HepG2 (cell line): Measurements from ENCODE around the gene STIP1. TPM values are rescaled to one million over a fixed set of nuclear protein-coding genes. Genes with fewer than 3 reads are reported as not detected.

Experiments used
- CBX1 ChIP-seq: IDR thresholded peaks from one replicate; pipeline ENCODE4 v1.6.1; 2016; ENCODE audit warnings: antibody characterized with exemption, low read depth
- CSRNP2 ChIP-seq: sonication (generic); formaldehyde crosslinking; conservative IDR thresholded peaks from 2 replicates; pipeline ENCODE4 v1.8.0; 2022; ENCODE audit warnings: low read depth, missing genetic modification reagents
- ELF4 ChIP-seq: sonication (generic); formaldehyde crosslinking; IDR thresholded peaks from 2 replicates; pipeline ENCODE4 v1.5.0; 2020; ENCODE audit warnings: missing genetic modification reagents, mild to moderate bottlenecking, moderate library complexity, borderline replicate concordance
- GLI4 ChIP-seq: sonication (generic); formaldehyde crosslinking; IDR thresholded peaks from 2 replicates; pipeline ENCODE4 v1.5.1; 2020; ENCODE audit warnings: missing genetic modification reagents, mild to moderate bottlenecking, moderate library complexity, borderline replicate concordance
- KLF11 ChIP-seq: IDR thresholded peaks from 2 replicates; pipeline ENCODE4 v1.6.1; 2016; ENCODE audit warnings: missing compliant biosample characterization
- MYC ChIP-seq: sonication (generic); formaldehyde crosslinking; IDR thresholded peaks from 2 replicates; pipeline ENCODE4 v1.9.0; 2021; ENCODE audit warnings: missing genetic modification reagents, borderline replicate concordance
- NFKB2 ChIP-seq: sonication (generic); formaldehyde crosslinking; IDR thresholded peaks from 2 replicates; pipeline ENCODE4 v1.4.0; 2020; ENCODE audit warnings: missing genetic modification reagents, borderline replicate concordance
- POLR2AphosphoS5 ChIP-seq: IDR thresholded peaks from 2 replicates; pipeline ENCODE4 v1.6.1; 2012; ENCODE audit warnings: low read depth, low read length
- TOPORS ChIP-seq: sonication (generic); formaldehyde crosslinking; IDR thresholded peaks from 2 replicates; pipeline ENCODE4 v1.8.0; 2023; ENCODE audit warnings: mild to moderate bottlenecking, missing genetic modification reagents
- TSC22D2 ChIP-seq: sonication (generic); formaldehyde crosslinking; IDR thresholded peaks from 2 replicates; pipeline ENCODE4 v1.5.1; 2020; ENCODE audit warnings: missing genetic modification reagents, mild to moderate bottlenecking, borderline replicate concordance
- YEATS4 ChIP-seq: sonication (generic); formaldehyde crosslinking; IDR thresholded peaks from 2 replicates; pipeline ENCODE4 v1.4.0; 2020; ENCODE audit warnings: missing genetic modification reagents, borderline replicate concordance
- ZNF18 ChIP-seq: sonication (generic); formaldehyde crosslinking; IDR thresholded peaks from 2 replicates; pipeline ENCODE4 v1.8.0; 2022; ENCODE audit warnings: mild to moderate bottlenecking, missing genetic modification reagents; ENCODE audit not compliant: insufficient replicate concordance
- ZNF367 ChIP-seq: sonication (generic); formaldehyde crosslinking; IDR thresholded peaks from 2 replicates; pipeline ENCODE4 v1.4.0; 2020; ENCODE audit warnings: missing genetic modification reagents, borderline replicate concordance
- ZNF382 ChIP-seq: sonication (generic); formaldehyde crosslinking; IDR thresholded peaks from 2 replicates; pipeline ENCODE4 v1.5.0; 2020; ENCODE audit warnings: missing genetic modification reagents, mild to moderate bottlenecking, borderline replicate concordance
- ZNF614 ChIP-seq: IDR thresholded peaks from 2 replicates; pipeline ENCODE4 v1.6.1; 2018; ENCODE audit warnings: missing biosample characterization, missing genetic modification reagents, inconsistent platforms, borderline replicate concordance
- ZNF850 ChIP-seq: sonication (generic); formaldehyde crosslinking; conservative IDR thresholded peaks from 2 replicates; pipeline ENCODE4 v1.9.0; 2021; ENCODE audit warnings: mild to moderate bottlenecking, missing genetic modification reagents
- ZSCAN20 ChIP-seq: sonication (generic); formaldehyde crosslinking; IDR thresholded peaks from 2 replicates; pipeline ENCODE4 v1.4.0; 2020; ENCODE audit warnings: missing genetic modification reagents, mild to moderate bottlenecking, borderline replicate concordance
- ZXDC ChIP-seq: sonication (generic); formaldehyde crosslinking; IDR thresholded peaks from 2 replicates; pipeline ENCODE4 v1.5.0; 2020; ENCODE audit warnings: mild to moderate bottlenecking, missing genetic modification reagents
- polyA plus RNA-seq, 8 experiments: library from polyadenylated mRNA; depleted of rRNA in 3 of 8; stranded (reverse) in 7 of 8; unstranded in 1 of 8; fragments of >200 nt; fragmentation: Illumina TruSeq in 4 of 8; extraction: Trizol in 4 of 8; gene quantifications; 2 replicates each; pipeline versions ENCODE4 v1.2.1 to v1.2.3, GENCODE V29; 2011 to 2016; ENCODE audit warnings: low read depth in 4 of 8, missing spikeins in 1 of 8, mixed read lengths in 1 of 8; ENCODE audit not compliant: insufficient read depth in 1 of 8
- total RNA-seq, 5 experiments: library from RNA; depleted of rRNA; stranded (reverse); fragments of >200 nt; fragmentation: Illumina TruSeq; extraction: Trizol; gene quantifications; 2 replicates each; pipeline ENCODE4 v1.2.3, GENCODE V29; 2016; ENCODE audit warnings: low read depth in 1 of 5
- TF ChIP-seq, protein P1 (sequence below): sonication (generic); formaldehyde crosslinking; IDR thresholded peaks from 2 replicates; pipeline ENCODE4 v1.5.0; 2020; ENCODE audit warnings: missing genetic modification reagents
- TF ChIP-seq, protein P2 (sequence below): sonication (generic); formaldehyde crosslinking; IDR thresholded peaks from 2 replicates; pipeline ENCODE4 v1.4.0; 2020; ENCODE audit warnings: missing genetic modification reagents

Gene STIP1
- total and polyA plus RNA-seq, 2 of the 13 experiments (the other 11 are each of a cell fraction or from before 2014, with no cell fraction given), result 81.1 to 217 TPM

- TF ChIP-seq, protein P1, sequence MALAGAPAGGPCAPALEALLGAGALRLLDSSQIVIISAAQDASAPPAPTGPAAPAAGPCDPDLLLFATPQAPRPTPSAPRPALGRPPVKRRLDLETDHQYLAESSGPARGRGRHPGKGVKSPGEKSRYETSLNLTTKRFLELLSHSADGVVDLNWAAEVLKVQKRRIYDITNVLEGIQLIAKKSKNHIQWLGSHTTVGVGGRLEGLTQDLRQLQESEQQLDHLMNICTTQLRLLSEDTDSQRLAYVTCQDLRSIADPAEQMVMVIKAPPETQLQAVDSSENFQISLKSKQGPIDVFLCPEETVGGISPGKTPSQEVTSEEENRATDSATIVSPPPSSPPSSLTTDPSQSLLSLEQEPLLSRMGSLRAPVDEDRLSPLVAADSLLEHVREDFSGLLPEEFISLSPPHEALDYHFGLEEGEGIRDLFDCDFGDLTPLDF (CRISPR knock-in tag), result peak; percentile 59; the same call in 1 of the 2 replicates
- TF ChIP-seq GLI4 (CRISPR knock-in tag) (peak; percentile 68; the same call in 1 of the 2 replicates), KLF11 (no peak), ELF4 (no peak), ZXDC (no peak), ZNF18 (CRISPR knock-in tag) (peak; percentile 20), POLR2AphosphoS5 (peak; percentile 92), ZNF367 (no peak), TSC22D2 (CRISPR knock-in tag) (no peak), MYC (CRISPR knock-in tag) (peak; percentile 76), ZNF382 (CRISPR knock-in tag) (no peak), NFKB2 (0 out of 2 replicates have a peak, but pooled peaks have one; percentile 60), CSRNP2 (CRISPR knock-in tag) (no peak), CBX1 (peak; percentile 49), ZNF614 (CRISPR knock-in tag) (0 out of 2 replicates have a peak, but pooled peaks have one; percentile 6), ZNF850 (CRISPR knock-in tag) (0 out of 2 replicates have a peak, but pooled peaks have one; percentile 43), ZSCAN20 (0 out of 2 replicates have a peak, but pooled peaks have one; percentile 54), TOPORS (CRISPR knock-in tag) (no peak), YEATS4 (CRISPR knock-in tag) (no peak; the same call in 1 of the 2 replicates)
- TF ChIP-seq, protein P2, sequence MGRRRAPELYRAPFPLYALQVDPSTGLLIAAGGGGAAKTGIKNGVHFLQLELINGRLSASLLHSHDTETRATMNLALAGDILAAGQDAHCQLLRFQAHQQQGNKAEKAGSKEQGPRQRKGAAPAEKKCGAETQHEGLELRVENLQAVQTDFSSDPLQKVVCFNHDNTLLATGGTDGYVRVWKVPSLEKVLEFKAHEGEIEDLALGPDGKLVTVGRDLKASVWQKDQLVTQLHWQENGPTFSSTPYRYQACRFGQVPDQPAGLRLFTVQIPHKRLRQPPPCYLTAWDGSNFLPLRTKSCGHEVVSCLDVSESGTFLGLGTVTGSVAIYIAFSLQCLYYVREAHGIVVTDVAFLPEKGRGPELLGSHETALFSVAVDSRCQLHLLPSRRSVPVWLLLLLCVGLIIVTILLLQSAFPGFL, result no peak
These were observed 54.7 kb downstream of the STIP1 start, which contains the start of gene FKBP2 (continued) for GRCh38 chr11:64240435-64241240.
